ENCODE data around the gene NFATC2. TPM values are rescaled to one million over a fixed set of nuclear protein-coding genes. Genes with fewer than 3 reads are reported as not detected.
A peak's percentile ranks its signal among the peaks of the same experiment; 100 is the strongest.

NFATC2 gene
- total RNA-seq, 1 experiment from 2014 or later, result 6.3 TPM

DNA sequence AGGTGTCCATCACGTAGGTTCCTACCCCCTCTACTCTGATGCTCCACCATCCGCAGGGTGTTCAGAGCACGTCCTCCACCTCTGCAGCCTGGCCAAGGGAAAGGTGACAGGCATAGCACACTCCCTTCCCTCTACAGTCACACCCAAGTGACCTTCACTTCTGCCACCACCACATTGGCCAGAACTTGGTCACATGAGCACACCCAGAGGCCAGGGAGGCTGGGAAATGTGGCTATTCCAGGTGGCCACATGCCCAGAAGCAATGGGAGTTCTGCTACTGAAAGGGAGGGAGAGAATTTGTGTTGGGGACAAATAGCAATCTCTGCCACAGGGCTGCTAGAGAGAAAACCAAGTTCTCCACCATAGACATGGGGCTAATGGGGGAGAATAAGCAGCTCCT, 180.3 kb downstream of the NFATC2 start:
- no peak for TF ChIP-seq CTCF (conservative IDR thresholded peaks at IDR 0.05)
- TF ChIP-seq EZH2 (IDR thresholded peaks at IDR 0.05; ENCODE audit: low read depth), result no peak
- Histone ChIP-seq H4K20me1 (ENCODE audit: insufficient read depth) (no peaks in the 10 kb centered on the region), H2AFZ (no peak overlapping the region), H3K79me2 (ENCODE audit: low read depth) (no peaks in the 10 kb centered on the region), H3K27me3 (ENCODE audit: insufficient read depth, low read depth) (no peaks in the 10 kb centered on the region), H3K4me3 (no peak overlapping the region), H3K4me1 (replicated peaks; ENCODE audit: insufficient read depth) (peaks cover 64% of the 10 kb centered on the region), H3K36me3 (ENCODE audit: low read depth) (no peaks in the 10 kb centered on the region), H3F3A (ENCODE audit: insufficient read depth, low read depth) (peaks cover 60% of the 10 kb centered on the region), H3K27ac (no peak overlapping the region), H3K4me2 (no peak overlapping the region), H3K9me2 (ENCODE audit: insufficient read depth) (no peaks in the 10 kb centered on the region), H3K9me3 (ENCODE audit: insufficient read depth, low read depth) (peaks cover 6% of the 10 kb centered on the region; the same call in 1 of the 2 replicates)
- no peak for DNase-seq
- intact Hi-C loops (cut with micrococcal nuclease; ENCODE audit: unreplicated experiment), result no loop called here
- ChIA-PET CTCF (no interaction called here), POLR2A (ENCODE audit: unreplicated experiment) (no interaction called here)
- BruUV-seq (replicated peaks), result no TSS peak

DNA sequence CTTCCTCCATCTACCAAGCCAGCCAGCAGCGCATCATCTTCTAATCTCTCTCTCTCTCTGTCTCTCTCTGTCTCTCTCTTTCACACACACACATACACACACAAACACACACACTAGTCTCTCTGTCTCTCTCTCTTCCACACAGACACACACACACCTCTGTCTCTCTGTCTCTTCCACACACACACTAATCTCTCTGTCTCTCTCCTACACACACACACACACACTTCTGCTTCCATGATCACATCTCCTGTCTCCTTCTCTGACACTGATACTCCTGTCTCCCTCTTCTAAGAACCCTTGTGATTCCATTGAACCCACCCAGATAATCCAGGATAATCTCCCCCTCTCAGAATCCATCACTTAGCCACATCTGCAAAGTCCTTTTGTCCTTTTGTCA, 181.3 kb downstream of the NFATC2 start:
- intact Hi-C loops (cut with micrococcal nuclease; ENCODE audit: unreplicated experiment), result no loop called here
- no peak for TF ChIP-seq CTCF (conservative IDR thresholded peaks at IDR 0.05)
- TF ChIP-seq EZH2 (IDR thresholded peaks at IDR 0.05; ENCODE audit: low read depth), result no peak
- Histone ChIP-seq H3K79me2 (ENCODE audit: low read depth) (no peaks in the 10 kb centered on the region), H3K9me3 (ENCODE audit: insufficient read depth, low read depth) (peaks cover 6% of the 10 kb centered on the region; the same call in 1 of the 2 replicates), H3K4me1 (replicated peaks; ENCODE audit: insufficient read depth) (peaks cover 54% of the 10 kb centered on the region), H3F3A (ENCODE audit: insufficient read depth, low read depth) (peaks cover 50% of the 10 kb centered on the region), H3K9me2 (ENCODE audit: insufficient read depth) (no peaks in the 10 kb centered on the region), H2AFZ (no peak overlapping the region), H3K27ac (peak overlapping the region; percentile 70), H3K4me2 (peak overlapping the region; percentile 60), H4K20me1 (ENCODE audit: insufficient read depth) (no peaks in the 10 kb centered on the region), H3K27me3 (ENCODE audit: insufficient read depth, low read depth) (no peaks in the 10 kb centered on the region), H3K36me3 (ENCODE audit: low read depth) (no peaks in the 10 kb centered on the region), H3K4me3 (no peak overlapping the region)
- ChIA-PET CTCF (no interaction called here), POLR2A (ENCODE audit: unreplicated experiment) (interaction anchor here (0.5 kb wide), 1 partner anchor 757 kb away, joined by 4 read pairs; no protein-coding TSS in a partner anchor)
- no TSS peak for BruUV-seq (replicated peaks)
- no peak for DNase-seq

GRCh38 chr20:51360451-51361201, 181.9 kb downstream of the NFATC2 start:
- DNase-seq, result peak; percentile 29 to 90
- Histone ChIP-seq H4K20me1 (ENCODE audit: insufficient read depth) (no peaks in the 10 kb centered on the region), H3K27ac (peak overlapping the region; percentile 70), H2AFZ (no peak overlapping the region), H3K79me2 (ENCODE audit: low read depth) (no peaks in the 10 kb centered on the region), H3K9me2 (ENCODE audit: insufficient read depth) (no peaks in the 10 kb centered on the region), H3K36me3 (ENCODE audit: low read depth) (no peaks in the 10 kb centered on the region), H3K4me2 (peak overlapping the region; percentile 60), H3F3A (ENCODE audit: insufficient read depth, low read depth) (peaks cover 43% of the 10 kb centered on the region), H3K4me3 (no peak overlapping the region), H3K4me1 (replicated peaks; ENCODE audit: insufficient read depth) (peaks cover 47% of the 10 kb centered on the region), H3K9me3 (ENCODE audit: insufficient read depth, low read depth) (peaks cover 6% of the 10 kb centered on the region; the same call in 1 of the 2 replicates), H3K27me3 (ENCODE audit: insufficient read depth, low read depth) (no peaks in the 10 kb centered on the region)
- TF ChIP-seq CTCF (conservative IDR thresholded peaks at IDR 0.05) (no peak), EZH2 (IDR thresholded peaks at IDR 0.05; ENCODE audit: low read depth) (no peak)
- POLR2A ChIA-PET (ENCODE audit: unreplicated experiment), result interaction anchor here (0.5 kb wide), 1 partner anchor 757 kb away, joined by 4 read pairs; no protein-coding TSS in a partner anchor
- intact Hi-C loops (cut with micrococcal nuclease; ENCODE audit: unreplicated experiment), result no loop called here
- CTCF ChIA-PET, result no interaction called here
- no TSS peak for BruUV-seq (replicated peaks)

Measured in PC-9 (cell line).